Stomach (tissue), 4 donors: ENCODE data around the gene DES.

Experiments used
- EP300 ChIP-seq: sonication (generic); formaldehyde crosslinking; IDR thresholded peaks from one replicate; pipeline ENCODE4 v1.6.1; 2017; ENCODE audit warnings: antibody characterized with exemption
- POLR2A ChIP-seq, 4 donors: fragments of 450-650 bp; IDR thresholded peaks; one replicate each; pipeline ENCODE4 v1.6.1; 2016; ENCODE audit warnings: antibody characterized with exemption in 4 of 4, control low read depth in 2 of 4, mild to moderate bottlenecking in 1 of 4, moderate library complexity in 1 of 4
- TF ChIP-seq, protein P1 (sequence below), 7 experiments: fragments of 450-650 bp in 4 of 7; fragments of 200-600 bp in 3 of 7; sonication (generic) in 3 of 7; IDR thresholded peaks; one replicate each; pipeline ENCODE4 v1.5.1; 2016 to 2019; ENCODE audit warnings: antibody characterized with exemption in 7 of 7, control low read depth in 2 of 7, mild to moderate bottlenecking in 1 of 7

DNA sequence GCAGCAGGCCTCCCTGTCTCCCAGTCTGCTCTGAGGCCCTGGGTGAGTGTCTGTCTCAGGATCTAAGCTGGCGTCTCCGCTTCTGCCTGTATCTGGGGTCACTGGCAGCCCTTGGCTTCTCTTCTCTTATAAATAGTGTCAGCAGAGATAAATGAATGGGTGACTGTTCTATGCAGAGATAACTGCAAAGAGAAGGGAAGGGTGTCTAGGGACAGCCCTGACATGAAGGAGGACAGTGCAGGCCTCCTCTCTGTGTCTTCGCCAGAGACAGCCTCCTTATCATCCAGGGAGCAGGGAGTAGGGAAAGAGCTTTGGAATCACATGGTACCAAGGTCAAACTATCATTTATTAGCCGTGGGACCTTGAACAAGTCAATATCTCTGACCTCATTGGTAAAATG, 52.3 kb downstream of the DES start:
- TF ChIP-seq, protein P1, sequence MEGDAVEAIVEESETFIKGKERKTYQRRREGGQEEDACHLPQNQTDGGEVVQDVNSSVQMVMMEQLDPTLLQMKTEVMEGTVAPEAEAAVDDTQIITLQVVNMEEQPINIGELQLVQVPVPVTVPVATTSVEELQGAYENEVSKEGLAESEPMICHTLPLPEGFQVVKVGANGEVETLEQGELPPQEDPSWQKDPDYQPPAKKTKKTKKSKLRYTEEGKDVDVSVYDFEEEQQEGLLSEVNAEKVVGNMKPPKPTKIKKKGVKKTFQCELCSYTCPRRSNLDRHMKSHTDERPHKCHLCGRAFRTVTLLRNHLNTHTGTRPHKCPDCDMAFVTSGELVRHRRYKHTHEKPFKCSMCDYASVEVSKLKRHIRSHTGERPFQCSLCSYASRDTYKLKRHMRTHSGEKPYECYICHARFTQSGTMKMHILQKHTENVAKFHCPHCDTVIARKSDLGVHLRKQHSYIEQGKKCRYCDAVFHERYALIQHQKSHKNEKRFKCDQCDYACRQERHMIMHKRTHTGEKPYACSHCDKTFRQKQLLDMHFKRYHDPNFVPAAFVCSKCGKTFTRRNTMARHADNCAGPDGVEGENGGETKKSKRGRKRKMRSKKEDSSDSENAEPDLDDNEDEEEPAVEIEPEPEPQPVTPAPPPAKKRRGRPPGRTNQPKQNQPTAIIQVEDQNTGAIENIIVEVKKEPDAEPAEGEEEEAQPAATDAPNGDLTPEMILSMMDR (IDR thresholded peaks at IDR 0.05) = no peak
- TF ChIP-seq POLR2A (IDR thresholded peaks at IDR 0.05) (no peak), EP300 (no peak)
